Esophagus squamous epithelium (tissue), 5 donors: Measurements from ENCODE around the gene MBD6. TPM values are rescaled to one million over a fixed set of nuclear protein-coding genes. Genes with fewer than 3 reads are reported as not detected.
A peak's percentile ranks its signal among the peaks of the same experiment; 100 is the strongest.
"Not testable (repeated sequence)": the region's sequence is repeated elsewhere in the genome, so short reads cannot be mapped to it uniquely, and the experiment has no call there.

ENCODE experiments used
- DNase-seq: peaks from one replicate; lab custom pipeline; 2025; lab: John Stamatoyannopoulos, UW
- H3K27ac ChIP-seq, 4 donors: fragments of 200-600 bp; sonication (generic); one replicate each; pipeline ENCODE4 v1.5.1; 2016 to 2019; ENCODE audit warnings: mild to moderate bottlenecking in 1 of 4
- H3K27me3 ChIP-seq, 4 donors: fragments of 200-600 bp; sonication (generic); 1 replicate in 3 of 4; 2 replicates in 1 of 4; pipeline versions ENCODE4 v1.5.1 to v1.6.0; 2017 to 2021; ENCODE audit warnings: antibody characterized with exemption in 1 of 4
- H3K36me3 ChIP-seq, 3 donors: fragments of 200-600 bp; sonication (generic); one replicate each; pipeline ENCODE4 v1.5.1; 2016 to 2019
- H3K4me1 ChIP-seq, 3 donors: fragments of 200-600 bp; sonication (generic); one replicate each; pipeline ENCODE4 v1.5.1; 2017 to 2019
- H3K4me3 ChIP-seq, 4 donors: fragments of 200-600 bp; sonication (generic); 1 replicate in 3 of 4; 2 replicates in 1 of 4; pipeline ENCODE4 v1.5.1; 2016 to 2019; ENCODE audit warnings: mild to moderate bottlenecking in 2 of 4, moderate library complexity in 1 of 4
- H3K9me3 ChIP-seq, 3 donors: fragments of 200-600 bp; sonication (generic); one replicate each; pipeline ENCODE4 v1.5.1; 2016 to 2019
- CTCF ChIP-seq, 6 experiments: fragments of 450-650 bp in 4 of 6; fragments of 200-600 bp in 2 of 6; sonication (generic) in 2 of 6; IDR thresholded peaks; one replicate each; pipeline ENCODE4 v1.5.1; 2016 to 2019; ENCODE audit warnings: antibody characterized with exemption in 6 of 6, mild to moderate bottlenecking in 4 of 6, moderate library complexity in 4 of 6
- POLR2A ChIP-seq, 4 donors: fragments of 450-650 bp; IDR thresholded peaks; one replicate each; pipeline ENCODE4 v1.6.1; 2017; ENCODE audit warnings: antibody characterized with exemption in 4 of 4, mild to moderate bottlenecking in 4 of 4, moderate library complexity in 3 of 4
- WGBS, 2 donors: methylation state at CpG; one replicate each; pipeline ENCODE4 v1.1.5; 2018; 5-methylcytosine and 5-hydroxymethylcytosine counted together
- intact Hi-C: fragments of 100-400 bp; cut with DNase I; formaldehyde crosslinking; loops from one replicate; pipeline ENCODE4 v1.15.0; 2022
- total RNA-seq, 4 donors: library from RNA; depleted of rRNA; stranded (reverse); fragments of >200 nt; gene quantifications; one replicate each; pipeline ENCODE4 v1.1.0, GENCODE V29; 2016
- donor health status: DM: yes; HTN: yes; CAD: no.

Gene MBD6
- total RNA-seq, 4 donors from 2014 or later = 13.8 to 33.2 (median 17.6) TPM

GRCh38 chr12:57488402-57489156 is 34.0 kb upstream of the MBD6 start:
- Histone ChIP-seq H3K9me3 (no peaks in the 10 kb centered on the region), H3K27ac (peak overlapping the region; percentile 78 to 93 (median 90)), H3K36me3 (peaks cover 6 to 39% (median 11%) of the 10 kb centered on the region in 3 donors), H3K4me3 (peak overlapping the region; percentile 68 to 99 (median 86)), H3K4me1 (peaks cover 5 to 22% (median 10%) of the 10 kb centered on the region in 3 donors), H3K27me3 (peaks cover 0 to 2% (median 0%) of the 10 kb centered on the region in 4 donors)
- intact Hi-C loops = no loop called here
- WGBS, 2 donors = 27 to 29% methylated on average over 11 of the region's 11 CpGs
- TF ChIP-seq CTCF (IDR thresholded peaks at IDR 0.05) (no peak), POLR2A (IDR thresholded peaks at IDR 0.05) (peak in 1 of 4 donors; percentile 14)
- DNase-seq = no peak

DNA sequence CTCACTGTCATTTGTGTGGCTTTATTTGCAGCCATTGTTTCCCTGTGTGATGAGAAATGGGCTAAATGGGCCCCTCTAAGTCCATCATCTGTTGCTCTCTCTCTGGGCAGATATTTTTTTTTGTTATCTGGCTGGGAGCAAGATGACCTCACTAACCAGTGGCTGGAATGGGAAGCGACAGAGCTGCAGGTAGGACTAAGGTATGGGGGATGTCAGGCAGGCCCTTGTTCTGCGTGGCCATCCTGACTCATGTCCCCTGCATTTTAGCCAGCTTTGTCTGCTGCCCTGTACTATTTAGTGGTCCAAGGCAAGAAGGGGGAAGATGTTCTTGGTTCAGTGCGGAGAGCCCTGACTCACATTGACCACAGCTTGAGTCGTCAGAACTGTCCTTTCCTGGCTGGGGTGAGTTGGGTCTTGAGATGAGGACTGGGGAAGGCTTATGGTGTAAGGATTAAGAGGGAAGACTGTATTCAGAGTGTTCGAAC is 33.4 kb upstream of the MBD6 start:
- TF ChIP-seq CTCF (IDR thresholded peaks at IDR 0.05) = no peak
- TF ChIP-seq POLR2A (IDR thresholded peaks at IDR 0.05) = no peak
- Histone ChIP-seq H3K4me3 (peak overlapping the region in 3 of 4 donors; percentile 68 to 99 (median 88)), H3K27ac (no peak overlapping the region), H3K27me3 (no peaks in the 10 kb centered on the region), H3K36me3 (peaks cover 6 to 43% (median 11%) of the 10 kb centered on the region in 3 donors), H3K4me1 (peaks cover 5 to 22% (median 10%) of the 10 kb centered on the region in 3 donors), H3K9me3 (no peaks in the 10 kb centered on the region)
- WGBS, 2 donors = 77 to 81% methylated on average over 3 to 5 of the region's 5 CpGs
- intact Hi-C loops = no loop called here
- DNase-seq = no peak

GRCh38 chr12:57490126-57490525 is 32.5 kb upstream of the MBD6 start:
- H3K27me3 ChIP-seq = no peaks in the 10 kb centered on the region
- 95 to 98% methylated on average over 3 to 4 of the region's 4 CpGs for WGBS, 2 donors
- no peak overlapping the region for H3K4me3 ChIP-seq
- TF ChIP-seq CTCF (IDR thresholded peaks at IDR 0.05) (no peak), POLR2A (IDR thresholded peaks at IDR 0.05) (no peak)
- H3K27ac ChIP-seq = no peak overlapping the region
- H3K4me1 ChIP-seq = peaks cover 5 to 22% (median 10%) of the 10 kb centered on the region in 3 donors
- intact Hi-C loops = no loop called here
- no peak for DNase-seq
- peaks cover 6 to 49% (median 11%) of the 10 kb centered on the region in 3 donors for H3K36me3 ChIP-seq
- no peaks in the 10 kb centered on the region for H3K9me3 ChIP-seq

DNA sequence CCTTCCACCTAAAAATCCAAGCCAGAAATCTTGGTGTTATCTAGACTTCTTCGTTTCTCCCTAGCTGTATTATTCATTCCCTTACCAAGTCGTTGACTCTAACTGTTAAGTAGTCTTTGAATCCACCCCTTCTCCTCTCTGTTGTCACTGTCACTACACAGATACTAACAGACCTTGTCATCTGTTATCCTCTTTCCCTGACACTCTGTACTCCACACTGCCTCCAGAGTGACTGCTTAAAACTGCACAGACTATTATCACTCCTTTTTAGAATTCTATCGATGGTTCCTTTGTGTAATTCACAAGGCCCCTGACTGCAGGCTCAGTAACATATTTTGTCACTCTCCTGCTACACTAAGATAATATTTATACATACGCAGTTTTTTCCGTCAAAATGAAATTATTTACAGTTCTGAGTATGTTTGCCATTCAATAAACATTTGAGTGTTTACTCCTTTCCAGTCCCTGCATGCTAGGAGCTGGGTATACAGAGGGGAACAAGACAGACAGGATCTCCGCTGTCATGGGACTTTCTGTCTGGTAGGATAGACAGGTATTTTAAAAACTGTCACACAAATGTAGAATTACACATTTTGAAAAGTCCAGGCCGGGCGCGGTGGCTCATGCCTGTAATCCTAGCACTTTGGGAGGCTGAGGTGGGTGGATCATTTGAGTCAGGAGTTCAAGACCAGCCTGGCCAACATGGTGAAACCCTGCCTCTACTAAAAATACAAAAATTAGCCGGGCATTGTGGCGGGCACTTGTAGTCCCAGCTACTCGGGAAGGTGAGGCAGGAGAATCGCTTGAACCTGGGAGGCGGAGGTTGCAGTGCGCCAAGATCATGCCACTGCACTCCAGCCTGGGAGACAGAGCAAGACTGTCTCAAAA is 31.0 kb upstream of the MBD6 start:
- no peak for DNase-seq
- TF ChIP-seq CTCF (IDR thresholded peaks at IDR 0.05) (no peak), POLR2A (IDR thresholded peaks at IDR 0.05) (no peak)
- intact Hi-C loops = no loop called here
- H3K36me3 ChIP-seq = peaks cover 6 to 64% (median 11%) of the 10 kb centered on the region in 3 donors
- no peak overlapping the region for H3K4me3 ChIP-seq
- WGBS, 2 donors = 88 to 90% methylated on average over 13 to 14 of the region's 15 CpGs
- no peak overlapping the region for H3K27ac ChIP-seq
- H3K9me3 ChIP-seq = no peaks in the 10 kb centered on the region
- H3K4me1 ChIP-seq = peaks cover 5 to 22% (median 10%) of the 10 kb centered on the region in 3 donors
- no peaks in the 10 kb centered on the region for H3K27me3 ChIP-seq

DNA sequence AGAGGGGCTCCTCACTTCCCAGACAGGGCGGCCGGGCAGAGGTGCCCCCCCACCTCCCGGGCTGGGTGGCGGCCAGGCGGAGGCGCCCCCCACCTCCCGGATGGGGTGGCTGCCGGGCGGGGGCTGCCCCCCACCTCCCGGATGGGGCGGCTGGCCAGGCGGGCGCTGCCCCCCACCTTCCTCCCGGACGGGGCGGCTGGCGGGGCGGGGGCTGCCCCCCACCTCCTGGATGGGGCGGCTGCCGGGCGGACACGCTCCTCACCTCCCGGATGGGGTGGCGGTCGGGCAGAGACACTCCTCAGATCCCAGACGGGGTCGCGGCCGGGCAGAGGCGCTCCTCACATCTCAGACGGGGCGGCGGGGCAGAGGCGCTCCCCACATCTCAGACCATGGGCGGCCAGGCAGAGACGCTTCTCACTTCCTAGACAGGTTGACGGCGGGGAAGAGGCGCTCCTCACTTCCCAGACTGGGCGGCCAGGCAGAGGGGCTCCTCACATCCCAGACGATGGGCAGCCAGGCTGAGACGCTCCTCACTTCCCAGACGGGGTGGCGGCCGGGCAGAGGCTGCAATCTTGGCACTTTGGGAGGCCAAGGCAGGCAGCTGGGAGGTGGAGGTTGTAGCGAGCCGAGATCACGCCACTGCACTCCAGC is 27.4 kb upstream of the MBD6 start:
- WGBS, 2 donors = no CpG with 5 or more reads among the region's 48 CpGs
- intact Hi-C loops, H3K4me1 ChIP-seq, H3K27me3 ChIP-seq, H3K4me3 ChIP-seq, H3K9me3 ChIP-seq, H3K27ac ChIP-seq, DNase-seq: not testable (repeated sequence)
- H3K36me3 ChIP-seq = peaks cover 20 to 89% (median 29%) of the 10 kb centered on the region in 3 donors
